ENCODE results near the gene CD55.

- TF ChIP-seq CTCF (IDR thresholded peaks at IDR 0.05): no peak
- no peak for TF ChIP-seq ZFX (IDR thresholded peaks at IDR 0.05; ENCODE audit: borderline replicate concordance)
Observed at GRCh38 chr1:207364614-207365013, 43.1 kb downstream of the CD55 start.
